ENCODE data around the gene PRICKLE2.

DNA sequence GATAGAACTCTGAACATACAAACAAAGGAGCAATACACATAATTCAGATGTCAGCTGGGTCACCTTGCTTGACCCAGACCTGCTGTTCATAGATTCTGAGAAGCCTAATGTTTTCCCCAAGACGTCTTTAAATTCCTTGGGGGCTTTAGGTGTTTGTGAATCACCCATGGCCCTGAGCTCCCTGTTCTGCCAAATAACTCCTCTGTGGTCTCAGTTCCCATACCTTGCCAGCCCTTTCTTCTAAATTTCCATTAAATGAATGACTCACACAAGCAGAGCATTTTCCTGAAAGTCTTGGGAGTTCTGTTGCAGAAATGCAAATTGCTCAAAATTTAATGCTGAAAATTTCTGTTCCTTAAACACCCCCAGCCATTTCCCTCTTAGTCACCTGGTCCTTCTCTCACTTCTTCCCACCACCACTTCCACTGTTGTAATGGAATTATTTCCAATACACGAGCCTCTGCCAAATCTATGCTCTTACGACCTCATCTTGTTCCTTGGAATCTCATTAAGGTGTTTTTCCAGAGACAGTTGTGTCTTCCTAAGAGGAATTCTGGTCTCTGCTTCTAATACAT lies 168.6 kb downstream of the PRICKLE2 start:
- TF ChIP-seq, protein P1, sequence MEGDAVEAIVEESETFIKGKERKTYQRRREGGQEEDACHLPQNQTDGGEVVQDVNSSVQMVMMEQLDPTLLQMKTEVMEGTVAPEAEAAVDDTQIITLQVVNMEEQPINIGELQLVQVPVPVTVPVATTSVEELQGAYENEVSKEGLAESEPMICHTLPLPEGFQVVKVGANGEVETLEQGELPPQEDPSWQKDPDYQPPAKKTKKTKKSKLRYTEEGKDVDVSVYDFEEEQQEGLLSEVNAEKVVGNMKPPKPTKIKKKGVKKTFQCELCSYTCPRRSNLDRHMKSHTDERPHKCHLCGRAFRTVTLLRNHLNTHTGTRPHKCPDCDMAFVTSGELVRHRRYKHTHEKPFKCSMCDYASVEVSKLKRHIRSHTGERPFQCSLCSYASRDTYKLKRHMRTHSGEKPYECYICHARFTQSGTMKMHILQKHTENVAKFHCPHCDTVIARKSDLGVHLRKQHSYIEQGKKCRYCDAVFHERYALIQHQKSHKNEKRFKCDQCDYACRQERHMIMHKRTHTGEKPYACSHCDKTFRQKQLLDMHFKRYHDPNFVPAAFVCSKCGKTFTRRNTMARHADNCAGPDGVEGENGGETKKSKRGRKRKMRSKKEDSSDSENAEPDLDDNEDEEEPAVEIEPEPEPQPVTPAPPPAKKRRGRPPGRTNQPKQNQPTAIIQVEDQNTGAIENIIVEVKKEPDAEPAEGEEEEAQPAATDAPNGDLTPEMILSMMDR (IDR thresholded peaks at IDR 0.05) = no peak
- TF ChIP-seq SIN3A (IDR thresholded peaks at IDR 0.05; ENCODE audit: borderline replicate concordance, insufficient read depth, low read depth, low read length) = no peak
